Measurements from ENCODE around the gene EPHB2. TPM values are rescaled to one million over a fixed set of nuclear protein-coding genes. Genes with fewer than 3 reads are reported as not detected.

Gene EPHB2
- total RNA-seq, 6 experiments from 2014 or later, result 0.24 to 1.8 (median 0.62) TPM

- H3K27ac ChIP-seq, result no peak overlapping the region
- no peak for ATAC-seq
- WGBS (ENCODE audit: insufficient coverage, low coverage, low lambda C conversion rate, missing lambda C conversion rate), result 55% methylated on average over 7 of the region's 12 CpGs
- H3K9me3 ChIP-seq, result no peaks in the 10 kb centered on the region
- TF ChIP-seq POLR2A (IDR thresholded peaks at IDR 0.05), result no peak
- TF ChIP-seq CTCF (IDR thresholded peaks at IDR 0.05), result no peak
- H3K27me3 ChIP-seq, result no peaks in the 10 kb centered on the region
- intact Hi-C loops (cut with DNase I), result no loop called here
- no peak overlapping the region for H3K4me3 ChIP-seq
- peak in 1 of 3 donors; percentile 30 for DNase-seq
- H3K4me1 ChIP-seq, result peaks cover 0 to 8% (median 4%) of the 10 kb centered on the region in 4 donors
- no peaks in the 10 kb centered on the region for H3K36me3 ChIP-seq
These were observed 118.8 kb downstream of the EPHB2 start for GRCh38 chr1:22829309-22829989.

GRCh38 chr1:22830041-22830566, 119.5 kb downstream of the EPHB2 start:
- DNase-seq (no peak), ATAC-seq (no peak)
- WGBS (ENCODE audit: insufficient coverage, low coverage, low lambda C conversion rate, missing lambda C conversion rate), result no CpG with 5 or more reads among the region's 6 CpGs
- TF ChIP-seq POLR2A (IDR thresholded peaks at IDR 0.05), result no peak
- TF ChIP-seq CTCF (IDR thresholded peaks at IDR 0.05), result no peak
- H3K27ac ChIP-seq, result no peak overlapping the region
- no peaks in the 10 kb centered on the region for H3K9me3 ChIP-seq
- intact Hi-C loops (cut with DNase I), result no loop called here
- peaks cover 0 to 8% (median 4%) of the 10 kb centered on the region in 4 donors for H3K4me1 ChIP-seq
- H3K27me3 ChIP-seq, result no peaks in the 10 kb centered on the region
- H3K36me3 ChIP-seq, result no peaks in the 10 kb centered on the region
- no peak overlapping the region for H3K4me3 ChIP-seq

- H3K27me3 ChIP-seq, result no peaks in the 10 kb centered on the region
- intact Hi-C loops (cut with DNase I), result no loop called here
- no peak overlapping the region for H3K4me3 ChIP-seq
- no peak overlapping the region for H3K27ac ChIP-seq
- H3K9me3 ChIP-seq, result no peaks in the 10 kb centered on the region
- DNase-seq (peak in 1 of 3 donors; percentile 22), ATAC-seq (no peak)
- WGBS (ENCODE audit: insufficient coverage, low coverage, low lambda C conversion rate, missing lambda C conversion rate), result 75% methylated on average over 6 of the region's 7 CpGs
- TF ChIP-seq POLR2A (IDR thresholded peaks at IDR 0.05) (no peak), CTCF (IDR thresholded peaks at IDR 0.05) (no peak)
- no peaks in the 10 kb centered on the region for H3K36me3 ChIP-seq
- H3K4me1 ChIP-seq, result peaks cover 0 to 8% (median 4%) of the 10 kb centered on the region in 4 donors
These were observed 120.2 kb downstream of the EPHB2 start for GRCh38 chr1:22830757-22831340.

- Histone ChIP-seq H3K4me3 (no peak overlapping the region), H3K27me3 (no peaks in the 10 kb centered on the region), H3K4me1 (peaks cover 0 to 4% (median 2%) of the 10 kb centered on the region in 4 donors), H3K36me3 (no peaks in the 10 kb centered on the region), H3K27ac (no peak overlapping the region), H3K9me3 (no peaks in the 10 kb centered on the region)
- WGBS (ENCODE audit: insufficient coverage, low coverage, low lambda C conversion rate, missing lambda C conversion rate), result 35% methylated on average over 2 of the region's 6 CpGs
- intact Hi-C loops (cut with DNase I), result no loop called here
- DNase-seq (no peak), ATAC-seq (peak in 1 of 4 donors; percentile 82)
- TF ChIP-seq CTCF (IDR thresholded peaks at IDR 0.05), result no peak
These were observed 121.2 kb downstream of the EPHB2 start for GRCh38 chr1:22831729-22832413.
